ENCODE measurements around the gene MINDY4. TPM values are rescaled to one million over a fixed set of nuclear protein-coding genes. Genes with fewer than 3 reads are reported as not detected.
A peak's percentile ranks its signal among the peaks of the same experiment; 100 is the strongest.

Gene MINDY4
- total RNA-seq, 1 experiment from 2014 or later, result 9.2 TPM

- intact Hi-C loops (cut with micrococcal nuclease), result no loop called here
- DNase-seq (ENCODE audit: unreplicated experiment), result no peak
- CTCF ChIA-PET, result interaction anchor here (0.6 to 1.1 kb wide), 2 partner anchors 14 to 25 kb away, joined by 3 to 4 read pairs; no protein-coding TSS in a partner anchor
- H3K27ac Mint-ChIP-seq (ENCODE audit: low read depth, unreplicated experiment), result no peak overlapping the region
- POLR2A ChIA-PET, result no interaction called here
- peaks cover 8% of the 10 kb centered on the region for H3K4me1 Mint-ChIP-seq (ENCODE audit: insufficient read depth, unreplicated experiment)
- no peaks in the 10 kb centered on the region for H3K27me3 Mint-ChIP-seq (ENCODE audit: insufficient read depth, unreplicated experiment)
- H3K4me3 Mint-ChIP-seq (ENCODE audit: unreplicated experiment), result no peak overlapping the region
- no peaks in the 10 kb centered on the region for H3K36me3 Mint-ChIP-seq (ENCODE audit: insufficient read depth, unreplicated experiment)
- TF ChIP-seq, protein P1, sequence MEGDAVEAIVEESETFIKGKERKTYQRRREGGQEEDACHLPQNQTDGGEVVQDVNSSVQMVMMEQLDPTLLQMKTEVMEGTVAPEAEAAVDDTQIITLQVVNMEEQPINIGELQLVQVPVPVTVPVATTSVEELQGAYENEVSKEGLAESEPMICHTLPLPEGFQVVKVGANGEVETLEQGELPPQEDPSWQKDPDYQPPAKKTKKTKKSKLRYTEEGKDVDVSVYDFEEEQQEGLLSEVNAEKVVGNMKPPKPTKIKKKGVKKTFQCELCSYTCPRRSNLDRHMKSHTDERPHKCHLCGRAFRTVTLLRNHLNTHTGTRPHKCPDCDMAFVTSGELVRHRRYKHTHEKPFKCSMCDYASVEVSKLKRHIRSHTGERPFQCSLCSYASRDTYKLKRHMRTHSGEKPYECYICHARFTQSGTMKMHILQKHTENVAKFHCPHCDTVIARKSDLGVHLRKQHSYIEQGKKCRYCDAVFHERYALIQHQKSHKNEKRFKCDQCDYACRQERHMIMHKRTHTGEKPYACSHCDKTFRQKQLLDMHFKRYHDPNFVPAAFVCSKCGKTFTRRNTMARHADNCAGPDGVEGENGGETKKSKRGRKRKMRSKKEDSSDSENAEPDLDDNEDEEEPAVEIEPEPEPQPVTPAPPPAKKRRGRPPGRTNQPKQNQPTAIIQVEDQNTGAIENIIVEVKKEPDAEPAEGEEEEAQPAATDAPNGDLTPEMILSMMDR (IDR thresholded peaks at IDR 0.05; ENCODE audit: unreplicated experiment), result no peak
- BruUV-seq (replicated peaks), result no TSS peak
- no peaks in the 10 kb centered on the region for H3K9me3 Mint-ChIP-seq (ENCODE audit: unreplicated experiment)
These were observed 142.0 kb downstream of the MINDY4 start for GRCh38 chr7:30912986-30913811.

DNA sequence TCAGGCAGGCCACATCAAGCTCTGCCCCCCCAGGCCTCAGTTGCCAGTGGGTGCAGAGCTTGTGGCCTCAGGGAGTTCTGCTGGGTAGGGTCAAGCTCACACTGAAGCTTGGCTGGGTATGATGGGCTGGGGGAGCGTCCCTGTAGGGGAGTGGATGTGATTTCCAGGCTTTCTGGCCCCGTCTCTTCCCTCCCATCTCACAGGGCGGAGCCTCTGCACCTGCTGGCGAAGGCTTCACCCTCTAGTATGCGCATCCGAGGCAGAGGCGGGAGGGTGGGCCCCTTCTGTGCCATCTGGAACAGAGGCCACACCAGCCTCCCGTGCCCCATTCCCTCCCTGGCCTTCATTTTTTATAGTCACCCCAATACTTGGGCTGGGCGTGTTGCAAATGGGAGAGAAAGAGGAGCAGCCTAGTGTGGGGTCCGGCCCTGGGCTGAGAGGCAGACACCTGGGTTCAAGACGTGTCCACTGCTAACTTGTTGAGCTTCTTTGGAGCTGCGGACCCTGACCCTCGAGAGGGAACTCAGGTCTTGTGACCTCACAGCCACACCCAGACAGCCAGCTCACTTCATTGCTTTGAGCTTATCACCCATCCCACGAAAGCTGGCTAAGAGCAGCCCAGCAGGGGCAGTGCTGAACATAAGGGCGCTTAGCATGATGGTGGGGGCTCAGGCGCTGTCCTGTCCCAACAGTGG is 142.8 kb downstream of the MINDY4 start:
- no TSS peak for BruUV-seq (replicated peaks)
- intact Hi-C loops (cut with micrococcal nuclease), result no loop called here
- Mint-ChIP-seq H3K36me3 (ENCODE audit: insufficient read depth, unreplicated experiment) (no peaks in the 10 kb centered on the region), H3K27me3 (ENCODE audit: insufficient read depth, unreplicated experiment) (no peaks in the 10 kb centered on the region), H3K4me3 (ENCODE audit: unreplicated experiment) (no peak overlapping the region), H3K9me3 (ENCODE audit: unreplicated experiment) (no peaks in the 10 kb centered on the region), H3K27ac (ENCODE audit: low read depth, unreplicated experiment) (no peak overlapping the region), H3K4me1 (ENCODE audit: insufficient read depth, unreplicated experiment) (peaks cover 8% of the 10 kb centered on the region)
- CTCF ChIA-PET, result interaction anchor here (0.6 to 1.1 kb wide), 2 partner anchors 15 to 24 kb away, joined by 3 to 4 read pairs; no protein-coding TSS in a partner anchor
- TF ChIP-seq, protein P1 (IDR thresholded peaks at IDR 0.05; ENCODE audit: unreplicated experiment), result no peak
- POLR2A ChIA-PET, result no interaction called here
- no peak for DNase-seq (ENCODE audit: unreplicated experiment)

- TF ChIP-seq, protein P1 (IDR thresholded peaks at IDR 0.05; ENCODE audit: unreplicated experiment), result no peak
- Mint-ChIP-seq H3K27ac (ENCODE audit: low read depth, unreplicated experiment) (no peak overlapping the region), H3K36me3 (ENCODE audit: insufficient read depth, unreplicated experiment) (no peaks in the 10 kb centered on the region), H3K27me3 (ENCODE audit: insufficient read depth, unreplicated experiment) (no peaks in the 10 kb centered on the region), H3K9me3 (ENCODE audit: unreplicated experiment) (no peaks in the 10 kb centered on the region), H3K4me1 (ENCODE audit: insufficient read depth, unreplicated experiment) (peaks cover 10% of the 10 kb centered on the region), H3K4me3 (ENCODE audit: unreplicated experiment) (no peak overlapping the region)
- DNase-seq (ENCODE audit: unreplicated experiment), result peak; percentile 59
- ChIA-PET CTCF (no interaction called here), POLR2A (no interaction called here)
- intact Hi-C loops (cut with micrococcal nuclease), result no loop called here
- no TSS peak for BruUV-seq (replicated peaks)
These were observed 143.4 kb downstream of the MINDY4 start for GRCh38 chr7:30914596-30914995.

- TF ChIP-seq, protein P1 (IDR thresholded peaks at IDR 0.05; ENCODE audit: unreplicated experiment), result no peak
- Mint-ChIP-seq H3K27me3 (ENCODE audit: insufficient read depth, unreplicated experiment) (no peaks in the 10 kb centered on the region), H3K27ac (ENCODE audit: low read depth, unreplicated experiment) (no peak overlapping the region), H3K36me3 (ENCODE audit: insufficient read depth, unreplicated experiment) (no peaks in the 10 kb centered on the region), H3K4me3 (ENCODE audit: unreplicated experiment) (no peak overlapping the region), H3K4me1 (ENCODE audit: insufficient read depth, unreplicated experiment) (peaks cover 15% of the 10 kb centered on the region), H3K9me3 (ENCODE audit: unreplicated experiment) (no peaks in the 10 kb centered on the region)
- ChIA-PET POLR2A (no interaction called here), CTCF (interaction anchor here (0.6 to 0.7 kb wide), 3 partner anchors 19 to 564 kb away, joined by 3 to 4 read pairs (median 3); no protein-coding TSS in a partner anchor)
- intact Hi-C loops (cut with micrococcal nuclease), result no loop called here
- no TSS peak for BruUV-seq (replicated peaks)
- no peak for DNase-seq (ENCODE audit: unreplicated experiment)
These were observed 143.9 kb downstream of the MINDY4 start for GRCh38 chr7:30915005-30915601.

Data from MCF 10A (cell line).